HG02571 (cell line): ENCODE results near the gene MC5R.

Experiments
- ATAC-seq: cut with Tn5 transposase; IDR thresholded peaks from one replicate; pipeline ENCODE4 v1.9.1; 2021; ENCODE audit warnings: mild to moderate bottlenecking, moderate library complexity; ENCODE audit not compliant: unreplicated experiment

Gene MC5R

GRCh38 chr18:13823707-13824395 lies at the start of gene MC5R:
MC5R (plus strand) TSS chr18:13824149; CDS start chr18:13825766, 1,617 bp downstream.
- peak; percentile 83 for ATAC-seq

GRCh38 chr18:13775058-13775457 lies 48.9 kb upstream of the MC5R start:
- ATAC-seq = no peak

- ATAC-seq = no peak
Measured at GRCh38 chr18:13791181-13791580, 32.8 kb upstream of the MC5R start.

- no peak for ATAC-seq
Measured at GRCh38 chr18:13793819-13794218, 30.1 kb upstream of the MC5R start.

- ATAC-seq = no peak
Measured at GRCh38 chr18:13796515-13796914, 27.4 kb upstream of the MC5R start.

- no peak for ATAC-seq
Measured at GRCh38 chr18:13797157-13797611, 26.8 kb upstream of the MC5R start.

- no peak for ATAC-seq
Measured at GRCh38 chr18:13799396-13799795, 24.6 kb upstream of the MC5R start.

- peak; percentile 54 for ATAC-seq
Measured at GRCh38 chr18:13800505-13801259, 23.3 kb upstream of the MC5R start.

GRCh38 chr18:13801260-13801601 lies 22.7 kb upstream of the MC5R start:
- ATAC-seq = no peak

GRCh38 chr18:13804305-13804704 lies 19.6 kb upstream of the MC5R start:
- ATAC-seq = no peak

GRCh38 chr18:13808294-13809042 lies 15.5 kb upstream of the MC5R start:
- no peak for ATAC-seq

- ATAC-seq = no peak
Measured at GRCh38 chr18:13809043-13809430, 14.9 kb upstream of the MC5R start.

GRCh38 chr18:13809531-13810255 lies 14.3 kb upstream of the MC5R start:
- no peak for ATAC-seq

- no peak for ATAC-seq
Measured at GRCh38 chr18:13810950-13811485, 12.9 kb upstream of the MC5R start.

GRCh38 chr18:13811993-13812392 lies 12.0 kb upstream of the MC5R start:
- no peak for ATAC-seq

GRCh38 chr18:13813271-13813849 lies 10.6 kb upstream of the MC5R start:
- ATAC-seq = peak; percentile 76

GRCh38 chr18:13826209-13826608 lies 2.3 kb downstream of the MC5R start:
- no peak for ATAC-seq

- ATAC-seq = no peak
Measured at GRCh38 chr18:13831864-13832508, 8.0 kb downstream of the MC5R start.

- no peak for ATAC-seq
Measured at GRCh38 chr18:13834496-13835015, 10.6 kb downstream of the MC5R start.

- ATAC-seq = no peak
Measured at GRCh38 chr18:13835202-13835601, 11.3 kb downstream of the MC5R start.
